M059J (cell line): Measurements from ENCODE around the gene SPON1. TPM values are rescaled to one million over a fixed set of nuclear protein-coding genes. Genes with fewer than 3 reads are reported as not detected.
"Not testable (repeated sequence)": the region's sequence is repeated elsewhere in the genome, so short reads cannot be mapped to it uniquely, and the experiment has no call there.

ENCODE experiments used
- DNase-seq: peaks from one replicate; pipeline ENCODE4 v3.0.0-alpha.2; 2012; ENCODE audit warnings: low read depth
- total RNA-seq: library from RNA; depleted of rRNA; stranded (reverse); fragments of >200 nt; shearing (Covaris generic); gene quantifications from 2 replicates; pipeline ENCODE4 v1.2.3, GENCODE V29; 2014

Gene SPON1
- total RNA-seq, 1 experiment from 2014 or later, result 0.05 TPM

- DNase-seq, result no peak
Observed at GRCh38 chr11:14082338-14082737, 119.8 kb downstream of the SPON1 start.

GRCh38 chr11:14088861-14089260, 126.3 kb downstream of the SPON1 start:
- not testable (repeated sequence) for DNase-seq

- no peak for DNase-seq
Observed at GRCh38 chr11:14089690-14090462, 127.4 kb downstream of the SPON1 start.

GRCh38 chr11:14090631-14091030, 128.1 kb downstream of the SPON1 start:
- not testable (repeated sequence) for DNase-seq

- no peak for DNase-seq
Observed at GRCh38 chr11:14093065-14093464, 130.5 kb downstream of the SPON1 start.

GRCh38 chr11:14094481-14095037, 132.0 kb downstream of the SPON1 start:
- no peak for DNase-seq

GRCh38 chr11:14095882-14096281, 133.4 kb downstream of the SPON1 start:
- DNase-seq, result peak; percentile 5

- DNase-seq, result no peak
Observed at GRCh38 chr11:14096606-14097005, 134.1 kb downstream of the SPON1 start.

GRCh38 chr11:14101388-14101787, 138.9 kb downstream of the SPON1 start:
- no peak for DNase-seq

GRCh38 chr11:14102766-14103165, 140.2 kb downstream of the SPON1 start:
- no peak for DNase-seq

GRCh38 chr11:14105446-14105845, 142.9 kb downstream of the SPON1 start:
- no peak for DNase-seq

- no peak for DNase-seq
Observed at GRCh38 chr11:14106303-14107049, 144.0 kb downstream of the SPON1 start.

GRCh38 chr11:14107050-14107430, 144.5 kb downstream of the SPON1 start:
- no peak for DNase-seq

- no peak for DNase-seq
Observed at GRCh38 chr11:14109742-14110141, 147.2 kb downstream of the SPON1 start.

- DNase-seq, result no peak
Observed at GRCh38 chr11:14110629-14111028, 148.1 kb downstream of the SPON1 start.

GRCh38 chr11:14111496-14111895, 149.0 kb downstream of the SPON1 start:
- no peak for DNase-seq

- DNase-seq, result no peak
Observed at GRCh38 chr11:14112721-14113120, 150.2 kb downstream of the SPON1 start.

- peak; percentile 7 for DNase-seq
Observed at GRCh38 chr11:14114269-14114668, 151.7 kb downstream of the SPON1 start.

- DNase-seq, result no peak
Observed at GRCh38 chr11:14114786-14115185, 152.3 kb downstream of the SPON1 start.

- DNase-seq, result no peak
Observed at GRCh38 chr11:14117632-14118031, 155.1 kb downstream of the SPON1 start.

- DNase-seq, result peak; percentile 4
Observed at GRCh38 chr11:14118072-14118471, 155.5 kb downstream of the SPON1 start.

- DNase-seq, result peak; percentile 18
Observed at GRCh38 chr11:14119357-14119756, 156.8 kb downstream of the SPON1 start.

GRCh38 chr11:14124350-14124749, 161.8 kb downstream of the SPON1 start:
- DNase-seq, result no peak
